HG03571 (cell line): ENCODE results near the gene IWS1.

Source experiments
- ATAC-seq: cut with Tn5 transposase; IDR thresholded peaks from one replicate; pipeline ENCODE4 v1.9.1; 2021; ENCODE audit not compliant: unreplicated experiment

IWS1 gene

DNA sequence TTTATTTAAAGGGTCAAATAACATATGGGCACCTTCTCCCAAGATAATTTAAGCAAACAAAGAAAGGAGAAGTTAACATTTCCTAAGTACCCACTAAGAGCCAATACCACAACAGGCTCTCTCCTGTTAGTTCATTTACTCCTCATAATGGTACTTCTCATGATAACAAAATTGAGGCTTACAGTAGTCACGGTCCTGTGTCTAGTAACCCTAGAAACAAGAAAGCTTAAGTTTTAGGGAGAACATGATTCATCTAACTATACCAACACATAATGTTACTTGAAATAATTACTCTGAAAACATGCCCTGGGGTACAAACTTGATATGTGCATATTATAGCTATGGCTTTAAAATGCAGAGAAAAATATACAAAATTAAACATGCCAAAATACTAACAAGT lies 19.8 kb downstream of the IWS1 start:
- ATAC-seq, result no peak

DNA sequence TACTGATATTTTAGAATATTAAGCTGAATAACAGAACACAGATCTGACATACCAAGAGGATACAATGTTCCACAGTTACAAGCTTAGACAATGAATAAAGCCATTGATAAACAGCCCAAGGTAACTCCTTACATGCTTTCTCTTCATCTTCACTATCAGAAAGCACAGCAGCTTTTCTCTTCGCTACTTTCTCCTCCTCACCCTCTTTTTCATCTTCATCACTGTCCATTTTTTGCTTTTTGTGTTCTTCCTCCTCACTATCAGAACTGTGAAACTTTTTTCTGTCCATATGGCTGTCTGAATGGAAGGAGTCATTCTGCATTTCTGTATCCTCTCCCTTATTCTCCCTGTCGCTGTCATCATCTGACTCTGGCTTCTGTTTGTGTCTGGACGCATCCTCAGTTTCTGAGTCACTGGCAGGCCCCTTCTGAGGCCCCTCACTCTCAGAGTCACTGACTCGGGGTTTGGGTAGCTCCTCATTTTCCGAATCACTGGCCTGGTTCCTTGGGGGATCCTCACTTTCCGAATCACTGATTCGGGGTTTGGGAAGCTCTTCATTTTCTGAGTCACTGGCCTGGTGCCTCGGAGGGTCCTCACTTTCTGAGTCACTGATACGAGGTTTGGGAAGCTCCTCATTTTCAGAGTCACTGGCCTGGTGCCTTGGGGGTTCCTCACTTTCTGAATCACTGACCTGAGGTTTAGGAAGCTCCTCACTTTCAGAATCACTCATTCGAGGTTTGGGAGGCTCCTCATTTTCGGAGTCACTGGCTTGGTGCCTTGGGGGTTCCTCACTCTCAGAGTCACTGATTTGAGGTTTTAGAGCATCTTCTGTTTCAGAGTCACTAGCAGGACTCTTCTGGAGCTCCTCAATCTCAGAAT lies 21.5 kb downstream of the IWS1 start:
- ATAC-seq, result no peak

DNA sequence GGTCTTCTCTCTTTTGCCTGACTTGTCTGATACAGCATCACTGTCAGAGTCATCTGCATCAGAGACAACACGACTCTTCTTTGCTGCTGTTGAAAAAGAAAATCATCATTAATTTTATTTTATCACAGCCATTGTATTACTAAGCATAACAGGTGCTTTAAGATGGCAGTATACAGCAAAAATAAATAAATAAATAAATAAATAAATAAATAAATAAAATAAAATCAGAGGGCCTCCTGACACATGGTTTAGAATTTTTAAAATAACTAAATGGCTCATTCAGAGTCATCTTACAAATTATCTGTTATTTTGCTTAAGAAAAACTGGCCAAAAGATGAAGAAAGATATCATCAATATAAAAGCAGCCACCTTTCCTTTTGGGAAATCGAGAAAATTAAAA lies 22.8 kb downstream of the IWS1 start:
- ATAC-seq, result no peak

DNA sequence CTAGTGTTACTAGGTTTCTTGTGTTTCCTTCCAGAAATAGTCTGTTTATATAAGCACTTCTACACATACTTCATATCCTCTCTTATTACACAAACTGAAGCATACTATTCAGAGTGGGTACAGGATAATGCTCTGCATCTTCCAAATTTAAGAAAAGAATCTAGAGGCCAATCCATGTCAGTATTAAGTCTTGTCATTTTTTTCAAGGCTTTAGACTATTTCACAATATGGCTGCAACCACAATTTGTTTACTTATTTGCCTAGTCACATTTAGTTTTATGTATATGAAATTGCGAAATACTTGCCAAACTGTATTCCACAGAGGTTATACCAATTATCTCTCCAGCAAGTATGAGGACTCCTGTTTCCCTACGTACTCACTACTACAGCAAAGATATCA lies 27.9 kb downstream of the IWS1 start:
- no peak for ATAC-seq

DNA sequence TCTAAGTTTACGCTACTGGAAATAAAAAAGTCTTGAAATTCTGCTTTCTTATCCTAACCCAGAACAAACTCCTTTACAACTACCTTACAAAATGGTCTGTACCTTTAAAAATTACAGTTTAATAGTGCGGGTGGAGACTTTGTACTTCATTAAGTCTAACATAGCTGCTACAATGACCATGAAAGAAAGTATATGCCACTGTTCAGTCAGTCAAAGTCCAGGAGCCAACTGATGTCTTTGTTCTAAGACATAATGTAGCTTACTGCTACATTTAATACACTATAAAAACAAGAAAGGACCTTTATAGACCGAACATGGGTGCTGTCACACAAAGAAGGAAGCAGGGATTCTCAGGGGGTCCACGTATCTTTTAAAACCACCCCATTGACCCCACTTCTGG lies 36.0 kb downstream of the IWS1 start:
- ATAC-seq, result no peak

DNA sequence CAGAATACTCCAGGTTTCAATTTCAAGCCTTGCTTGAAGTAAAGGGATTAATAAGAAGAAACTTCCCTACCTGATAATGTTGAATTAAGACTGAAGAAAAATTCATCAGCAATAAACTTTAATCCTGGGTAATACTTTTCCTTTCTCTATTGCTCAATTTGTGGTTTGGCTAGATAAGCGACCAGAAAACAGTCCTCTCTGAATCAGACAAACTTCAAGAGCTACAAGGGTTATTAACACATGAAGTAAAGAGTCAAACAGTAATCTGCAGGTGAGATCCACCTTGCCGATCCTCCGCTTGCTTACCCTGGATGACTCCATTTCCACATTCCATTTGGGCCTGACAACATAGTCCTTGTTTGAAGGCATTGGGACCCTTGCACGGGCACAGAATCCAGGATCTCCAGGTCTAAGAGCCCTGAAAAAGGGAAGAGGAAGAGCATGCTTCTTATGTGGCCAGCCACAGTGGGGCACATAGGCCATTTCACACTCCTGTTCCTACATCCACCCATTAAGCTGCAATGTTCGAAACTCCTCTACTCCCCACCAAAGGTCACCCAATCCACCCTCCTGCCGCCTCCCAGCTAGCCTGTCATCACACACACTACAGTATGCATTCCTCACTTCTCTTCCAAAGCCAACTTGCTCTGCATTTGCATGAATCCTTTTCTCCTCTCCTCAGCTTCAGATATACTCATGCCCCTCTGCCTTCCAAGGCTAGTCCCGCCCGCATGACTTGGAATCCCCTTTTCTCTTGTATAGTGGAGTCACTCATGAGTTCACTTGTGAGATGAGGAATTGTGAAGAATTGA lies 39.8 kb downstream of the IWS1 start:
- ATAC-seq, result no peak

DNA sequence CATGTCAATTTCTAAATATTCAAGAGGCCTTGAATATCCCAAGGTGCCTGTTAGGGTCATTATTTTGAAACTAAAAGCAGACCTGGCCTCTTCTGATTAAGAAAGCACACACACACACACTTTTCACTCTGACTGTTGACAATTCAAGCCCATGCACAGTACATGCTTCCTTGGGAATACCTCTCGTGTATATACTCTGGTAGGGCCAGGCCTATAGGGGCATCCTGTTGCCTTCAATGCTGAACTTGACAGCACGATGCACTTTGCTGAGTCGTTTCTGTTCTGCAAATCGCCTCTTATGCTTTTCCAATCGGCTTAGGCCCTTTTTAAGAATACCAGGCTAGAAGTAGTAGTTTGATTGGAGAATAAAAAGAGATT lies 40.6 kb downstream of the IWS1 start:
- ATAC-seq, result no peak

DNA sequence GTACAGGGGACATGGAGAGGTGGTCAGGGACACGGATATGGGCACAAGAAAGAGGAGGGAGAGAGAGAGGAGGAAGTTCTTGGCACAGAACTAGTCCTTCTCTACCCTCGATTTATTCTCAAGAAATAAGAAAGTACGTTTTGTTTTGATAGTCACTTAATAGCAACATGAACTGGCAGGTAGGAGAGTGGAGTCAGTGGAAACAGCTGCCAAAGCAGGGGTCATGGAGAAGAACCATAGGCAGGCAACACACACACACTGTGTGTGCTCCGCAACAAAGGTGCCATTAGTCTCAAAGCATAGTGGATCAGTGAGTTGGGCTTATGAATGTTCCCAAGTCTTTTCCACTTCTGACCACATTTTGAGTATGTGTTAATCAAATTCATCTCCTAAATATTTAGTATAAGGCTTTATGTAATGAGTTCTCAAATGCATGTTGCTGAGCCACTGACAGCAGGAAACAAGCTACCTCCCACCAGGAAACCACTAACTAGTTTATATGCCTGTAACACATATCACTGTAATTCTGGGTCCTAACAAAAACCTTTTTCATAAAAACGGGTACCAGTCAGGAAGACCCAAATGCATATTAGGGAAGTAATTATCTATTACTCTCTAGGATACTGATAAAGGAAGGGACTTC lies 41.1 kb downstream of the IWS1 start:
- no peak for ATAC-seq

DNA sequence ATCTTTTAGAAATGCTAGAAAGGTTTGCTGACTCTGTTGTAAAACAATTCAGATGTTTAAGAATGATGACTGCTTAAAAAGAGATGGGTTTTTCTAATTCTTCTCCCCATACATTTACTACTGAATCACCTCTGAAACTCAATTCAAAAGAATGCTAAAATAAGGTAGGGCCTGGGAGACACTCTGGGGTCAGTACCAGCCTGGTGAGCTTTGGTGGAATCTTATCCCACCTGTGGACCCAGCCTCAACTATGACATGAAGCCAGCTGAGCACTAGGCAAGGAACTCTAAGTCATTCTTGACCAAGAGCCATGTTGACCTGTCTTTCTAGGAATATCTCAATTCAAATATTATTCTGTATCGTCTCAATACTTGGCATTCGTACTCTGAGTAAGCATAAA lies 44.3 kb downstream of the IWS1 start:
- no peak for ATAC-seq

DNA sequence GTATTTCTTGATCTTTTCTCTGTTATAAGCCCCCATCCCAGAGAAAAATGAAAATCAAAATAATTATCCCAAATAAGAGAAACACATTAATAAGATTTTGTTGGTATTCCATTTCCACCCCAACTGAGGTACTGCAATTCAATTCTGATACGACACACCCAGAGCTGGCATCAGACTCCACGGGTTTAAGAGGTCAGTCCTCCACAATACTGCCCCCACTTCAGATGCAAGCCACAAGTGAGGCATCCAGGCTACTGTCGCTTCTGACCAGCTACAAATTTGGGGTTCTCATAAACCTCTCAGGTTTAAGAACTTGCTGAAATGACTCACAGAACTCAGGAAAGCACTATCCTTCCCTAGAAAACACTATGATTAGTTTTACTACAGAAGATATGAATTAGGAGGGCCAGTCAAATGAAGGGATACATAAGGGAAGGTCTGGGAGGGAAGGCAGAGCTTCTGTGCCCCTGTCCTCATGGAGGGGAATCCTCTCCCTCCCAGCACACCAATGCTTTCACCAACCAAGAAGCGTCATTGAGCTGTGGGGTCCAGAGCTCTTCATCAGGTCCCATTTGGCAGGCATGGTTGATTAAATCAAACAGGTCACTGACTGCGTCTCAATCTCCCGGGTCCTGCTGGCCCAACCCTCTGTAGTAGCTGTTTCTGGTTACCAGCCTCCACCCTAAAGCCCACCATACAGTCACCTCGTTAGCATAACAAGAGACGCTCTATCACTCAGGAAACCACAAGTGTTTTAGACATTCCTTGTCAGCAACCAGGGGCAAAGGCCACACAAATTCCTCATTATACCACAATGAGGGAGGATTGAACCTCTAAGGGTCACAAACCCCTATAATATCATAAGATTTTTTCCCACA lies 46.2 kb downstream of the IWS1 start:
- ATAC-seq, result no peak

DNA sequence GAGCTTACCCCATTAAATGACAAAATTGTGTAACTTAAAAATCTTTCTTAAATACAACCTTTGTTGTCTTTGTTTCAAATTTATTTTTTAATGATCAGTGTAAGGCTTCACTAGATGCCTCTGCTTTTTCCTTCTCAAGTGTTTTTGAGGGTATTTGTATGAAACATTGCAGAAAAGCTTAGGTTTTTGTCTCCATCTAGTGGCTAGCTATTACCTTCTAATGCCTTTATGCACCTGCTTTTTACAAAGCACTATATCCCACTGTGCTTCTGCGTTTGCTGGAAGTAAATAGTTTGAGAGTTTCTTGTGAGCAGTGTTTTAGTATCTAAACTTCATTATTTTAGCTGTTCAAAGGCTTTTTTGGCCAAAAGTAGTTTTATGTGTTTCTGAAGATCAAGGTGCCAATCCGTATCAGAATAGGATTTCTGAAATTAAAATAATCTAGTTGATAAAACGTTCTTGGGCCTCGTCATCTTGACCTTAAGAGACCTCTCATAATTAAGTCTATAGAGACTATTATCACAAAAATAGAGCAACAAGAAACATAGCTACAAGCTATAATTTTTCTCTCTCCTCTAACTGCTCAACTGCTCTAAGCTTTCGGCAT lies 47.0 kb downstream of the IWS1 start:
- ATAC-seq, result no peak

DNA sequence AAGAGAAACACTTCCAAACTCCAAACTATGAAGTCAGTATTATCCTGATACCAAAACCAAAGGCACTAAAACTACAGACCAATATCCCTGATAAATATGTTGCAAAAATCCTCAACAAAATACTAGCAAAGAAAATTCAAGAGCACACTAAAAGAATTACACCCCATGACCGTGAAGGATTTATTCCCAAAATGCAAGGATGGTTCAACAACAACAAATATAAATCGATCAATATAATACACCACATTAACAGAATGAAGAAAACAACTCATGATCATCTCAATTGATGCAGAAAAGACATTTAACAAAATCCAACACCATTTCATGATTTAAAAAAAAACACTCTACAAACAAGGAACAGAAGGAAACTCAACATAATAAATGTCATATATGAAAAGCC lies 50.5 kb downstream of the IWS1 start:
- no peak for ATAC-seq

DNA sequence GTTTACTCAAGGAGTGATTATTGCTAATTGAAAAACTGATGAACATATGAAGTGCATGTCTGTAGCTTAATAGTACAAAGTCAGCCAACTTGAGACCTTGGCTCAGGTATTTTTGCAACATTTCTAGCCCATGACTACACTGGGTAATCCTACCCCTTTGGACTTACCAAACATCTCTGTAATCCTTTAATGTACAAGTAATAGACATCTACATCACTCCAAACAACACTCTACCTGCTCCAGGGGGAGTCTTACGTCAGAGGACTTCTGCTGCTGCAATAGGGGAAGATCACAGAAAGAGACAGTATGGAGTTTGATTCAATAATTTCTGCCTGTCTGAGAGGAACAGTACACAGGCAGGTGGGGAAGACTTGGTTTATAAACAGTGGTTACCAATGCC lies 54.0 kb downstream of the IWS1 start:
- ATAC-seq, result no peak

DNA sequence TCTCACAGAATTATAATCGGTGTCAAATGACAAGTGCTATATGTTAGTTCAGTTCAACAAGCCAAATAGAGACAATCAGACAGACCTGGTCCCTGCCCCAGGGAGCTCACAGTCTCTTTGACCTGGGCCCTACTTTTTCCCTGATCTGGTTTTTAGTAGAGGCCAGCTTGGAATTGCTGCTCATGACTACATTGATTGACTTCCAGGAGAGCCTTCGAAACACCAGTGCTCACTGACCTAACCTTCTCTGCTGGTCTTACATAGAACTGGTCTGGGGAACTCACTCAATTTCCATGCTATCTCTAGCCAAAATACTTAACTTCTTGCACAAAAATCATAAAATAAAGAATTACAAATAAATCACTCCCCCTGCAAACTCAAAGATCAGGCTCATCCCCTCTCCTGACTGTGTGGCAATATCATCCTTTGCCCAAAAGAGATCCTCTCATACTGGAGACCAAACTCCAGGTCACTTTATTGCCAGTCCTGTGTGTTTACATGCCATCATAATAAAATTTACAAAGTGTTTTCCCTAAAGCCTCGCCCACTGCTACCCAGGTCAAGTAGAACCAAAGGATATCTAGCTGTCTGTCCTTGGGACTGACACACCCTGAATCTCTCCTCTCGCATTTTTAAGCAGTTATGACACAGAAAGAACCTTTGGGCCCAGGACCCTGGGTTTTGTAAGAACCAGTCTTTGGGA lies 54.9 kb downstream of the IWS1 start:
- ATAC-seq, result no peak

DNA sequence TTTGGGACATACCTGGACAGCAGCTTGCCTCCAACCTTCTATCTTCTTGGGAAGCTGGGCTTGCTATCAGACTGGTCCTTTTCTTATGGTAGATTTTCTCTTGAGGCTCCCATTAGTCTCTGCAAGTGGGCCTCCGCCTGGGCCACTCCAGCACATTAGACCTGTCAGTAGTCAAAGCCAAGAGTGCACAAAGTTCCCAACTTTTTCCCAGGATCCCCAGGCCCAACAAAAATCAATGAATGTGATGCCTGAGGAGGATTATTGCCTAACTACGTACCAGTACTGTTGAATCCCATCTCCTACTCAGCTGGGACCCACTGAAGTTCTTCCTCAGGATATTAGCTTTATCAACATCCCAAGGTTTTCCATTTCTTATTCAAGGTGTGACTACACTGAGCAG lies 56.3 kb downstream of the IWS1 start:
- ATAC-seq, result no peak

DNA sequence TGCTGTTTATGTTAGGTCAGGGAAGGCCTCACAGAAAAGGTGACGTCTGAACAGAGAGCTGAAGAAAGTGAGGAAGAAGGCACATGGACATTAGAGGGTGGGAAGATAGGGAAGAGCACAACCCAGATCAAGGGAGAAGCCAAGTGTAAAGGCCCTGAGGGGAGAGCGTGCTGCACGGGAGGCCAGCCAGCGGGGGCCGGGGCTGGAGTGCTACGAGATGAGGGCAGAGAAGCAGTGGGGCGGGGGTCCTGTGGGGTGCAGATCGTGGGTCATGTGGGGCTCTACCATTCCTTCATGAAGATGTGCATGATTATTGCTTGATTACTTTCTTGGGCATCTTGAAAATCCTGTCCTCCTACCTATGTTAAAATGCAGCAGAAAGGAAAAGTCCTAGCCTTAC lies 57.2 kb downstream of the IWS1 start:
- ATAC-seq, result no peak

DNA sequence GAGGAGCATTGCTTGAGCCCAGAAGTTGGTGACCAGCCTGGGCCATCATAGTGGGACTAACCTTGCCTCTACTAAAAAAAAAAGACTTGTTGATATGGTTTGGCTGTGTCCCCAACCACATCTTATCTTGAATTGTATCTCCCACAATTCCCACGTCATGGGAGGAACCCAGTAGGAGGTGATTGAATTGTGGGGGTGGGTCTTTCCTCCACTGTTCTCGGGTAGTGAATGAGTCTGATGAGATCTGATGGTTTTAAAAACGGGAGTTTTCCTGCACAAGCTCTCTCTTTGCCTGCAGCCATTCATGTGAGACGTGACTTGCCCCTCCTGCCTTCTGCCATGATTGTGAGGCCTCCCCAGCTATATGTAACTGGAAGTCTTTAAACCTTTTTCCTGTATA lies 61.0 kb downstream of the IWS1 start:
- ATAC-seq, result no peak

DNA sequence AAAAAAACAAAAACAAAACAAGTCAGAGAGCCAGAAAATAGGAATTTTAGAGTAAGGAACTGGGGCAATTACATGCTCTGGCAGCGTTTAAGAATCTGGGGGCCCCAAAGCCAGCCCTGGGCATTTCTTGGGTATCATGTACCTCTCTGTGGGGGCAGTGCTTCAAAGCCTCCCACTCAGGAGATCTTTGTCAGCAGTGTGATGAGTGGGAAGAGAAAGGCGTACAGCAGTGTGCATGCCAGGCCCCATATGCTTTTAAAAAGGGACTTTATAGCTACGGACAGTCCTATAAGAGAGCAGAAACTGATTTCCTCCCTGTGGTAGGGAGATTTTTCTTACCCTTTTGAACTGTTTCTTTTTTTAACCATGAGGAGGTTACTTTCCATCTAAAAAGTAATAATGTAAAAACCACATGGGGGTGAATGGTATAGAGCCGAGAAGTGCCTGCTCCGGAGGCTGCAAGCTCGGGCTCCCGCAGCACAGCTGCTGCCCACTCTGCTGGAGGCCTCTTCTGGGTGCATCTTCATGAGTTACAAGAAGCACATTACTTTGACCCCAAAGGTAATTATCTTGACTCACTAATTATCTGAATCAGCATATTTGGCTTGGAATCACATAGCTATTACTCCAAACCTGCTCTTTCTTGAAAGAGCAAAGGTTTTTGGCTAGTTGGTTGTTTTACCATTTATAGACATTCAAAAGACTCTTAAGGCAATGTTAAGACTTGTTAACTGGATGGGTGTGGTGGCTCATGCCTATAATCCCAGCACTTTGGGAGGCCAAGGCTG lies 61.6 kb downstream of the IWS1 start:
- no peak for ATAC-seq
